A549 (cell line): Measurements from ENCODE around the gene PXYLP1. TPM values are rescaled to one million over a fixed set of nuclear protein-coding genes. Genes with fewer than 3 reads are reported as not detected.

Source experiments
- ATAC-seq, 2 experiments: fragments of 200-7000 bp in 1 of 2; fragments of >200 bp in 1 of 2; cut with Nextera tagmentation in 1 of 2; cut with Tn5 transposase in 1 of 2; 3 replicates each; pipeline versions ENCODE4 v1.8.0 to v1.9.1; 2018 to 2020; ENCODE audit warnings: mild to moderate bottlenecking in 1 of 2, moderate library complexity in 1 of 2
- CTCF ChIA-PET: fragments of 300-600 bp; sonication (Branson Sonifier 250); formaldehyde crosslinking; extraction: SDS; loops from one replicate; lab custom pipeline; 2021; ENCODE audit warnings: antibody characterized with exemption, inconsistent platforms; lab: Yijun Ruan, JAX
- POLR2A ChIA-PET: fragments of 350-600 bp; formaldehyde crosslinking; extraction: SDS; loops from one replicate; lab custom pipeline; 2021; ENCODE audit warnings: antibody characterized with exemption, inconsistent platforms; lab: Yijun Ruan, JAX
- DNase-seq, 2 experiments: peaks; one replicate each; pipeline versions ENCODE4 v3.0.0 to v3.0.0-alpha.2; 2011 to 2016; ENCODE audit warnings: low read depth in 1 of 2, low spot score in 1 of 2
- FAIRE-seq: peaks from 2 replicates; lab custom pipeline; 2011; peaks lifted over from hg19 to GRCh38; lab: Jason Lieb, UNC
- H3K27ac ChIP-seq, 2 experiments: fragments of >200 bp; sonication (Bioruptor Twin); formaldehyde crosslinking; 3 replicates each; pipeline ENCODE4 v1.5.1; 2016 to 2017
- H3K4me1 ChIP-seq: fragments of >200 bp; sonication (Bioruptor Twin); formaldehyde crosslinking; 3 replicates; pipeline ENCODE4 v1.6.1; 2016
- H3K4me2 ChIP-seq: fragments of >200 bp; sonication (Bioruptor Twin); formaldehyde crosslinking; 3 replicates; pipeline ENCODE4 v1.6.1; 2016
- H3K4me3 ChIP-seq: fragments of >200 bp; sonication (Bioruptor Twin); formaldehyde crosslinking; 3 replicates; pipeline ENCODE4 v1.5.1; 2016
- H3K9me3 ChIP-seq: fragments of >200 bp; sonication (Bioruptor Twin); formaldehyde crosslinking; 3 replicates; pipeline ENCODE4 v1.6.1; 2016
- BHLHE40 ChIP-seq: IDR thresholded peaks from 2 replicates; pipeline ENCODE4 v1.6.1; 2012; ENCODE audit warnings: low read depth, low read length, inconsistent platforms
- CBX2 ChIP-seq: fragments of 200-600 bp; sonication (generic); IDR thresholded peaks from 2 replicates; pipeline ENCODE4 v1.6.1; 2016; ENCODE audit warnings: low read depth, mild to moderate bottlenecking, borderline replicate concordance
- CTCF ChIP-seq: fragments of >200 bp; sonication (Bioruptor Twin); formaldehyde crosslinking; IDR thresholded peaks from 3 replicates; pipeline ENCODE4 v1.5.1; 2016
- EHF ChIP-seq: fragments of 250-450 bp; sonication (Bioruptor Pico); IDR thresholded peaks from 2 replicates; pipeline ENCODE4 v1.5.0; 2020; ENCODE audit warnings: mild to moderate bottlenecking
- FOSB ChIP-seq: fragments of 250-450 bp; sonication (Bioruptor Pico); IDR thresholded peaks from 2 replicates; pipeline ENCODE4 v1.5.0; 2020; ENCODE audit warnings: mild to moderate bottlenecking, moderate library complexity
- FOXS1 ChIP-seq: fragments of 250-450 bp; sonication (Bioruptor Pico); IDR thresholded peaks from 2 replicates; pipeline ENCODE4 v1.5.0; 2020; ENCODE audit warnings: mild to moderate bottlenecking, moderate library complexity
- HES2 ChIP-seq: fragments of >200 bp; sonication (Bioruptor Twin); formaldehyde crosslinking; IDR thresholded peaks from 2 replicates; pipeline ENCODE4 v1.6.1; 2016
- HMGXB4 ChIP-seq: fragments of 250-450 bp; sonication (Bioruptor Pico); IDR thresholded peaks from 2 replicates; pipeline ENCODE4 v1.5.0; 2021; ENCODE audit warnings: mild to moderate bottlenecking, moderate library complexity, borderline replicate concordance
- HOXA7 ChIP-seq: fragments of 250-450 bp; sonication (Bioruptor Pico); IDR thresholded peaks from 2 replicates; pipeline ENCODE4 v1.5.0; 2020; ENCODE audit warnings: mild to moderate bottlenecking, moderate library complexity
- HOXB13 ChIP-seq: fragments of 250-450 bp; sonication (Bioruptor Pico); IDR thresholded peaks from 2 replicates; pipeline ENCODE4 v1.5.0; 2020; ENCODE audit warnings: low read depth, mild to moderate bottlenecking, moderate library complexity
- MAZ ChIP-seq: fragments of 150-350 bp; IDR thresholded peaks from 2 replicates; pipeline ENCODE4 v1.6.1; 2014; ENCODE audit warnings: antibody characterized with exemption, low read depth, low read length, borderline replicate concordance
- NPAS2 ChIP-seq: fragments of 250-450 bp; sonication (Bioruptor Pico); IDR thresholded peaks from 2 replicates; pipeline ENCODE4 v1.8.0; 2022; ENCODE audit warnings: mild to moderate bottlenecking, moderate library complexity, borderline replicate concordance
- POLR2AphosphoS2 ChIP-seq: conservative IDR thresholded peaks from 2 replicates; pipeline ENCODE4 v1.6.1; 2012; ENCODE audit warnings: low read length, improper control_type of control experiment, inconsistent platforms
- RAD21 ChIP-seq, 2 experiments: fragments of >200 bp in 1 of 2; sonication (Bioruptor Twin) in 1 of 2; formaldehyde crosslinking in 1 of 2; IDR thresholded peaks in 1 of 2; conservative IDR thresholded peaks in 1 of 2; 2 replicates in 1 of 2; 3 replicates in 1 of 2; pipeline ENCODE4 v1.6.1; 2012 to 2018; ENCODE audit warnings: inconsistent platforms in 1 of 2
- RCOR1 ChIP-seq: fragments of 150-350 bp; IDR thresholded peaks from 2 replicates; pipeline ENCODE4 v1.6.1; 2014; ENCODE audit warnings: antibody characterized with exemption, low read length, low read depth
- REST ChIP-seq: fragments of 200-600 bp; sonication (generic); IDR thresholded peaks from 2 replicates; pipeline ENCODE4 v1.6.1; 2016; ENCODE audit warnings: antibody characterized with exemption, mild to moderate bottlenecking, moderate library complexity
- RFX5 ChIP-seq: fragments of 450-650 bp; IDR thresholded peaks from 2 replicates; pipeline ENCODE4 v1.7.1; 2014; ENCODE audit warnings: antibody characterized with exemption, mild to moderate bottlenecking, moderate library complexity
- ZFP36 ChIP-seq: fragments of 450-650 bp; IDR thresholded peaks from 2 replicates; pipeline ENCODE4 v1.6.1; 2014; ENCODE audit warnings: borderline replicate concordance; ENCODE audit not compliant: partially characterized antibody
- WGBS: methylation state at CpG from one replicate; pipeline ENCODE4 v1.1.6; 2017; ENCODE audit errors: missing lambda C conversion rate; 5-methylcytosine and 5-hydroxymethylcytosine counted together
- polyA plus RNA-seq, 4 experiments: library from polyadenylated mRNA; depleted of rRNA in 3 of 4; stranded (reverse); fragments of >200 nt; fragmentation: RNase III in 1 of 4; extraction: RNeasy Plus Mini Kit Qiagen cat#74134 plus additional on column Dnase treatment in 1 of 4; gene quantifications; 2 replicates in 3 of 4; 3 replicates in 1 of 4; pipeline ENCODE4 v1.2.3, GENCODE V29; 2011 to 2017
- TF ChIP-seq, protein P1 (sequence below): fragments of 150-350 bp; IDR thresholded peaks from 2 replicates; pipeline ENCODE4 v1.6.1; 2014; ENCODE audit warnings: low read depth, mild to moderate bottlenecking, low read length

Gene PXYLP1
- polyA plus RNA-seq, 2 of the 4 experiments (the other 2 are of a cell fraction): 8.0 to 11.7 TPM

GRCh38 chr3:141305436-141305835 is 73.8 kb downstream of the PXYLP1 start:
- DNase-seq (peak; percentile 43 to 77), ATAC-seq (peak; percentile 70 to 75), FAIRE-seq (no peak)
- Histone ChIP-seq H3K4me1 (peaks cover 37% of the 10 kb centered on the region), H3K9me3 (no peaks in the 10 kb centered on the region), H3K4me3 (no peak overlapping the region), H3K27ac (peak overlapping the region; percentile 52 to 71), H3K4me2 (peak overlapping the region; percentile 4; the same call in 1 of the 3 replicates)
- POLR2A ChIA-PET: no interaction called here
- TF ChIP-seq HOXB13 (CRISPR knock-in tag) (no peak), HMGXB4 (CRISPR knock-in tag) (no peak), RAD21 (conservative IDR thresholded peaks at IDR 0.05 in 1 of 2, IDR thresholded peaks at IDR 0.05 in 1 of 2) (peak; percentile 20 to 38; a peak in 2 of 5 replicates)
- CTCF ChIA-PET: interaction anchor here (0.8 to 17.8 kb wide), 19 partner anchors 9 to 257 kb away, joined by 3 to 354 read pairs (median 7); partner anchors contain the start of gene PXYLP1

DNA sequence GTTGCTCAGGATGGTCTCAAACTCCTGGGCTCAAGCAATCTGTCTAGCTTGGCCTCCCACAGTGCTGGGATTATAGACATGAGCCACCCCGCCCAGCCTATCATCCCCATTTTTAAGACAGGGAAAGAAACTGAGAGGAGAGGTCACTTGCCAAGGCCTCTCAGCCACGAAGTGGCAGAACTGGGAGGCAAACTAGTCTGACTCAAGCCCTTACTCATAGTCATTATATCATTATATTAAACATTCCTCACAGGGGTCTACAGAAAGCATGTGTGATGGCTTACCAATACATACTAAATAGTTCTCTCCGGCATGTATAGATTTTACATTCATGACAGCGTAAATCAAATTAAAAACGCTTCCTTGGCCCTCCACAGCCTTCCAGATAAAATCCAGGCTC is 74.7 kb downstream of the PXYLP1 start:
- TF ChIP-seq NPAS2 (CRISPR knock-in tag): no peak
- TF ChIP-seq EHF (CRISPR knock-in tag): no peak
- no peak for TF ChIP-seq FOXS1 (CRISPR knock-in tag)
- TF ChIP-seq RFX5: no peak
- TF ChIP-seq FOSB (CRISPR knock-in tag): no peak
- no peak for TF ChIP-seq HES2
- TF ChIP-seq HMGXB4 (CRISPR knock-in tag): no peak
- TF ChIP-seq BHLHE40: no peak
- no peak for TF ChIP-seq REST
- TF ChIP-seq HOXA7 (CRISPR knock-in tag): no peak
- TF ChIP-seq CTCF: no peak
- TF ChIP-seq MAZ: no peak
- TF ChIP-seq CBX2: no peak
- no peak for TF ChIP-seq RCOR1
- TF ChIP-seq POLR2AphosphoS2: no peak
- TF ChIP-seq ZFP36: no peak
- TF ChIP-seq, protein P1, sequence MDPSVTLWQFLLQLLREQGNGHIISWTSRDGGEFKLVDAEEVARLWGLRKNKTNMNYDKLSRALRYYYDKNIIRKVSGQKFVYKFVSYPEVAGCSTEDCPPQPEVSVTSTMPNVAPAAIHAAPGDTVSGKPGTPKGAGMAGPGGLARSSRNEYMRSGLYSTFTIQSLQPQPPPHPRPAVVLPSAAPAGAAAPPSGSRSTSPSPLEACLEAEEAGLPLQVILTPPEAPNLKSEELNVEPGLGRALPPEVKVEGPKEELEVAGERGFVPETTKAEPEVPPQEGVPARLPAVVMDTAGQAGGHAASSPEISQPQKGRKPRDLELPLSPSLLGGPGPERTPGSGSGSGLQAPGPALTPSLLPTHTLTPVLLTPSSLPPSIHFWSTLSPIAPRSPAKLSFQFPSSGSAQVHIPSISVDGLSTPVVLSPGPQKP: no peak
- no peak for DNase-seq
- no peak for ATAC-seq
- Histone ChIP-seq H3K4me2 (no peak overlapping the region), H3K9me3 (no peaks in the 10 kb centered on the region), H3K27ac (peak overlapping the region; percentile 52 to 71; a peak in 5 of 6 replicates), H3K4me3 (no peak overlapping the region), H3K4me1 (peaks cover 37% of the 10 kb centered on the region)
- ChIA-PET CTCF (interaction anchor here (1.0 to 17.8 kb wide), 11 partner anchors 8 to 338 kb away, joined by 3 to 354 read pairs (median 19); partner anchors contain the start of gene PXYLP1), POLR2A (interaction anchor here (0.6 kb wide), 1 partner anchor 145 kb away, joined by 6 read pairs; no protein-coding TSS in a partner anchor)
- FAIRE-seq: no peak
- 78% methylated on average over 5 of the region's 5 CpGs for WGBS
